Psoas muscle (tissue), 8 donors: ENCODE results near the gene SLC25A22. TPM values are rescaled to one million over a fixed set of nuclear protein-coding genes. Genes with fewer than 3 reads are reported as not detected.

Experiments
- ATAC-seq, 4 donors: fragments of 200-7000 bp; cut with Tn5 transposase; one replicate each; pipeline ENCODE4 v1.9.1; 2020; ENCODE audit warnings: moderate library complexity in 3 of 4, mild to moderate bottlenecking in 2 of 4
- DNase-seq, 2 donors: peaks; one replicate each; pipeline ENCODE4 v3.0.0-alpha.2; 2020
- H3K27ac ChIP-seq: fragments of 200-600 bp; one replicate; pipeline ENCODE4 v1.8.0; 2022
- H3K27me3 ChIP-seq, 3 donors: fragments of 200-600 bp in 1 of 3; one replicate each; pipeline versions ENCODE4 v1.6.1 to v1.8.0; 2013 to 2022; ENCODE audit warnings: low read length in 2 of 3, mild to moderate bottlenecking in 2 of 3, moderate library complexity in 1 of 3; ENCODE audit not compliant: insufficient read depth in 3 of 3
- H3K36me3 ChIP-seq, 2 donors: fragments of 200-600 bp in 1 of 2; one replicate each; pipeline versions ENCODE4 v1.6.1 to v1.8.0; 2013 to 2022; ENCODE audit warnings: low read depth in 1 of 2, mild to moderate bottlenecking in 1 of 2, moderate library complexity in 1 of 2; ENCODE audit not compliant: insufficient read depth in 1 of 2
- H3K4me1 ChIP-seq: fragments of 200-600 bp; one replicate; pipeline ENCODE4 v1.8.0; 2022
- H3K4me3 ChIP-seq: fragments of 200-600 bp; one replicate; pipeline ENCODE4 v1.8.0; 2022; ENCODE audit warnings: mild to moderate bottlenecking
- H3K9me3 ChIP-seq: fragments of 200-600 bp; one replicate; pipeline ENCODE4 v1.8.0; 2022
- CTCF ChIP-seq: fragments of 200-600 bp; IDR thresholded peaks from one replicate; pipeline ENCODE4 v1.8.0; 2022; ENCODE audit warnings: antibody characterized with exemption
- WGBS, 3 donors: extraction: QIAGEN DNeasy Blood & Tissue Kit; methylation state at CpG; one replicate each; pipeline versions ENCODE4 v1.1.6 to v1.1.7; 2013; 5-methylcytosine and 5-hydroxymethylcytosine counted together
- intact Hi-C, 2 donors: fragments of 100-400 bp; cut with DNase I; formaldehyde crosslinking; loops; one replicate each; pipeline versions ENCODE4 v1.11.0 to v1.14.2; 2022
- long read RNA-seq, 2 donors: library from polyadenylated mRNA; unstranded; transcript quantifications; one replicate each; pipeline ENCODE4 v2.0.0, GENCODE V29; 2021
- polyA plus RNA-seq, 3 donors: library from polyadenylated mRNA; stranded (reverse); fragments of 200-250 nt; gene quantifications; one replicate each; pipeline ENCODE4 v1.2.3, GENCODE V29; 2013
- total RNA-seq, 4 donors: library from RNA; stranded (reverse); fragmentation: NEBNext Ultra II Directional in 2 of 4; extraction: Animal tissue kit (Norgen Biotek cat#: 25700) in 2 of 4; gene quantifications; one replicate each; pipeline versions ENCODE4 v1.2.1 to v1.2.4, GENCODE V29; 2021 to 2023
- donor health status: healthy with polysubstance abuse.
- donor health status: DM: no; HTN: no; CAD: no; lungs with moderate emphysema.
- donor health status: Bipolar disorder and iron deficiency.
- donor health status: healthy.
- donor health status: DM: yes; HTN: yes; CAD: no.
- donor health status: DM: no; HTN: no; CAD: no.
- donor health status: DM: no; HTN: no; CAD: no.
- donor health status: DM: yes; HTN: yes; CAD: no.

SLC25A22 gene
- total RNA-seq (1 to 10 TPM; 1.5 to 2.9 (median 2.2) TPM), polyA plus RNA-seq (1 to 10 TPM in 1 of 3 donors, under 1 TPM in 2; 0.49 to 4.3 (median 0.56) TPM)
- long read RNA-seq, donor 1, partial matches to known transcripts = 1 of 2 reads
- long read RNA-seq, donor 1, other reads (novel, unspliced or antisense) = 0 of 2 reads
- long read RNA-seq, donor 2, partial matches to known transcripts = 0 of 4 reads
- long read RNA-seq, donor 2, other reads (novel, unspliced or antisense) = 2 of 4 reads

GRCh38 chr11:798093-798713 lies at the start of gene SLC25A22:
Gene SLC25A22 (minus strand): TSS chr11:798281. CDS start chr11:795006, 3,275 bp downstream.
- Histone ChIP-seq H3K4me3 (peak within 1 kb of the TSS; percentile 74), H3K4me1 (peaks cover 21% of the 10 kb centered on the region), H3K36me3 (peaks cover 0 to 42% of the 10 kb centered on the region in 2 donors), H3K27me3 (peaks cover 0 to 11% (median 8%) of the 10 kb centered on the region in 3 donors), H3K27ac (peak within 1 kb of the TSS; percentile 25), H3K9me3 (no peaks in the 10 kb centered on the region)
- intact Hi-C loops = no loop called here
- peak; percentile 71 to 84 (median 83) for ATAC-seq
- DNase-seq = peak; percentile 83 to 89
- 6 to 8% (median 8%) methylated on average over 42 to 69 of the region's 69 CpGs for WGBS, 3 donors
- peak; percentile 86 for TF ChIP-seq CTCF

- intact Hi-C loops = loop anchor here (1.0 to 5.0 kb wide), 6 partner anchors 59 to 203 kb away; partner anchors contain the start of genes AP2A2 (in 1 of the 2) and CHID1 (in 1 of the 2)
- WGBS, 3 donors = 82 to 90% (median 89%) methylated on average over 17 to 18 of the region's 18 CpGs
- ATAC-seq (no peak), DNase-seq (no peak)
- no peak overlapping the region for H3K27ac ChIP-seq
- H3K9me3 ChIP-seq = no peaks in the 10 kb centered on the region
- peaks cover 28% of the 10 kb centered on the region for H3K4me1 ChIP-seq
- peaks cover 0 to 11% (median 0%) of the 10 kb centered on the region in 3 donors for H3K27me3 ChIP-seq
- H3K36me3 ChIP-seq = no peaks in the 10 kb centered on the region
- no peak overlapping the region for H3K4me3 ChIP-seq
- TF ChIP-seq CTCF = no peak
Measured at GRCh38 chr11:847876-848275, 49.8 kb upstream of the SLC25A22 start.

GRCh38 chr11:846496-847098 lies 48.5 kb upstream of the SLC25A22 start:
- Histone ChIP-seq H3K27ac (no peak overlapping the region), H3K9me3 (no peaks in the 10 kb centered on the region), H3K27me3 (peaks cover 0 to 11% (median 0%) of the 10 kb centered on the region in 3 donors), H3K36me3 (no peaks in the 10 kb centered on the region), H3K4me3 (no peak overlapping the region), H3K4me1 (peaks cover 28% of the 10 kb centered on the region)
- 69 to 79% (median 72%) methylated on average over 11 of the region's 11 CpGs for WGBS, 3 donors
- DNase-seq = no peak
- intact Hi-C loops = loop anchor here (2.0 to 5.0 kb wide), 4 partner anchors 61 to 204 kb away; partner anchors contain the start of genes AP2A2 (in 1 of the 2) and CHID1 (in 1 of the 2)
- ATAC-seq = no peak
- no peak for TF ChIP-seq CTCF

GRCh38 chr11:845872-846495 lies 47.9 kb upstream of the SLC25A22 start:
- no peaks in the 10 kb centered on the region for H3K9me3 ChIP-seq
- H3K4me3 ChIP-seq = no peak overlapping the region
- no peak for DNase-seq
- H3K27ac ChIP-seq = no peak overlapping the region
- H3K27me3 ChIP-seq = peaks cover 0 to 11% (median 0%) of the 10 kb centered on the region in 3 donors
- H3K36me3 ChIP-seq = peaks cover 0 to 2% of the 10 kb centered on the region in 2 donors
- TF ChIP-seq CTCF = no peak
- intact Hi-C loops = loop anchor here (2.0 to 5.0 kb wide), 4 partner anchors 61 to 205 kb away; partner anchors contain the start of genes AP2A2 (in 1 of the 2) and CHID1 (in 1 of the 2)
- WGBS, 3 donors = 69 to 76% (median 72%) methylated on average over 7 to 8 of the region's 8 CpGs
- no peak for ATAC-seq
- H3K4me1 ChIP-seq = peaks cover 33% of the 10 kb centered on the region
